NCI-H748 (cell line): Measurements from ENCODE around the gene RPL15.
"Not testable (repeated sequence)": the region's sequence is repeated elsewhere in the genome, so short reads cannot be mapped to it uniquely, and the experiment has no call there.

Experiments used
- DNase-seq: peaks from one replicate; lab custom pipeline; 2025; ENCODE audit not compliant: unreplicated experiment; lab: John Stamatoyannopoulos, UW

RPL15 gene

DNA sequence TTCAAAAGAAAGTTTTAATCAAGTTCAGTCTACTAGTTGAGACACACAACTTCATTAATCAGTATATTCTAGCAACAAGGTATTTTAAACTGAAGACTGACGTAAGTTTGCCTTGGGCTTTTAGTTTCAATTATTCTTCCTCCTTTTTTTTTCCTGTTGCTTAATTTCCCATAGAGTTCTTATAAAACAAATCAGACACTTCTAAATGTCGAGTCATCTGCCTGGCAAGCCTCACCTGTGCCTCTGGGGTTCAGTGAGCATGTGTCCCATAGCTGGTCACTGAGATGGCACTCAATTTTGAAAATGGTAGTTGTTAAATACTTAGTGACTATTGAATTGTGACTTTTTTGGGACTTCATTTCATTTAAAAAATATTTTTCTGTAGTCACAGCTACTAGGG is 27.5 kb upstream of the RPL15 start:
- no peak for DNase-seq

DNA sequence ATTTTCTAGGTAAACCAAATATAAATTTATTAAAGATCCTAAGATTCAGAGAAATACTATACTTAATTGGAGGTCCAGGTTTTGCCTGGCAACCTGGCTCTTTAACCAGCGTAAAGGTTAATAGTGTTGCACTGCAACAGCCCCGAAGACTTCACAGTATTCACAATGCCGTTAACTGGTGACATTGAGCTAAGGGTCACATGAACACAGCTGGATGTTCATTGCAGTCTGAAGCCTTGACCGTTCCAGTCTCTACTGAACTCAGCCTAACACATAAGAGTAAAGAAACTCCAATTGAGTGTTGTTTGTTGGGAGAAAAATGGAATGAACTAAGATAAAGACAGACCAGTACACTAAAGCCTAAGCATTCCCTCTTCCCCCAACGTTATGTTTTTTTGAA is 27.0 kb upstream of the RPL15 start:
- DNase-seq, result no peak

DNA sequence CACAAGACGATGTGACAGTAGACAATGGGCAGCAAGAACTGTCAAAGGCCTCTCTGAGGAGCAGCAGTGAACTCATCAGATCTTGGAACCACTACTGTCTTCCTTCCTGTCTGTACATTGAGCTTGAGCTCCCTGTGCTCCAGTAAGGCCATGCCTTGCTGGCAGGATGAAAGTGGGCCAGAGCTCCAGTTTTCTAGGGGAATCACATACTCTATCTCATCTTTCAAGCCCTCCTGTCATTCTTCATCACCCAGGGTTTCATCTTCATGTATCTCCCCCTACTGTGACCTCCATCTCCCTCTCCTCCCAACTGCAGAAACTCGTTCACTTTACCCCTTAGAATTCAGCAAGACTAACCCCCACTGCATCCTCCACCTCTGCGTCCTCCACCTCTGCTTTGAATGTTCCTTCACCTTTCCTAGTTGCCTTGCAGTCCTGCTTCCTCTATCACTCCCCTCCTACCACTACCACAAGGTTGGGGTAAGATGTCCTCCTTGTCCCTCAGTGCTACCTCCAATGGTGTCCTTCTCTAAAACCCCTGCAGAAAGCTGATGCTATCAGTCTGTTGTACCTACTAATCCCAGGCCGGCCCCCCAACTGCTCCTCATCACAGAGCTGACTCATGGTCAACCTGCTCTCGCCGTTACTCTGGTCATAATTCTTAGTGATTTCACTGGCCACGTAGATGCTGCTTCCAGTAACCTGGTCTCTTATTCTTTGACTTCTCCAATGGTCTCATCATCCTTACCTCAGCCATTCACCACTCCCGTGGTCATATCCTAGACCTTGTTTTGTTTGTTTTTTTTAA is 22.5 kb upstream of the RPL15 start:
- no peak for DNase-seq

DNA sequence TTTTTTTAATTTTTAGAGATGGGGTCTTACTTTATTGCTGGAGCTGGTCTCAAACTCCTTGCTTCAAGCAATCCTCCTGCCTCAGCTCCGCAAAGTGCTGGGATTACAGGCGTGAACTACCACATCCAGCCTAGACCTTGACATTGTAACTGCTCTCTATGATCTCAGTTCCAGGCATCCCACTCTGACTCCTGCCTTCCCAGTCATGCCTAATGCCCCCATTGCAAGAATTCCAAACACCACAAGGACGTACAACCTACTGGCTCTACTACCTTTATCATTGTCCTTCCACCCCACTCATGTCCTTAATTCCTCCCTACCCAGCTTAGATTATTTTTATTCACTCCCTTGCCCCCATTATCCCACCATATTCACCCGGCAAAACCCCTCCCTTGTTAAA is 21.8 kb upstream of the RPL15 start:
- no peak for DNase-seq

DNA sequence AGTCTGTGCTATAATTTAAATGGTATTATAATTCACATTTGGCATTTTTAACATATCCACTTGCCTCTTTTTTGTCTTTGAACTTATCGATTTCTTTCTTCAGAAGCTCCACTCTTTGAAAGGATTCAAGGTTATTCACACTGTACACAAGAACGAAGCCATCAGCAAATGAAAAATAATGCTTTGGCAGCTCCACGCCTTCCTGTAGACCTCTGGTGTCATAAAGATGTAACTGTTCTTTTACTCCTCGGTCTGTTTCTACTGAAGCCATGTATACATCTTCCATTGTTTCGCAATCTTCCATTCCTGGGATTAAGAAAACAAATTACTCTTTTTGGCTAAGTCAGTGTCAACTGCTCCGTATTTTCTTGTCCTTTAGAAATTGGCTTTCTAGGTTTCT is 16.2 kb upstream of the RPL15 start:
- no peak for DNase-seq

DNA sequence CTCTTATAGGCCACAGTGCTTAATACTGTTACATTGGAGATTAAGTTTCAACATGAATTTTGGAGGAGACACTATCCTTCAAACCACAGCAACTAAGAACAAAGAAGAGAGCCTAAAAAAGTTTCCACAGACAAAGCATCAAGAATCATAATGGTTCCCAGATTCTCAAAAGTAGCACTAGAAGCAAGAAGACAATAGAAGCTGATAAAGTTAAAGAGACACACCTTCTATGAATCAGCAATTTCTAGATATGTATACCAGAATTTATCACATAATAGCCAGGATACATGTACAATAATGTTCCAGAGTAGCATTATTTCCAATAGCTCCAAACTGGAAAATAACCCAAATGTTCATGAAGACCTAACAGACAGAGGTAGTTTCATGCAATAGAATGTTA is 12.4 kb upstream of the RPL15 start:
- DNase-seq, result no peak

DNA sequence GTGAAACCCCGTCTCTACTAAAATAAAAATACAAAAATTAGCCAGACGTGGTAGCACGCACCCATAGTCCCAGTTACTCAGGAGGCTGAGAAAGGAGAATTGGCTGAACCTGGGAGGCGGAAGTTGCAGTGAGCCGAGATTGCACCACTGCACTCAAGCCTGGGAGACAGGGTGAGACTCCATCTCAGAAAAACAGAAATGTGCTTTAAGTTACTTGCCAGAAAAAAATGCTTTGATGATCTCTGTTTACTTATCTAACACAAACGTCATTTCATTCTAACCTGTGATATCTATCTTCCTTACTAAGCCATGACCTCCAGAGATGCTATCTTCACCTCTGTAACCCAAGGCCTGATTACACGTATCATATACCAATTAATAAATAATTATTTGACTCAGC is 7.6 kb upstream of the RPL15 start:
- DNase-seq, result no peak

DNA sequence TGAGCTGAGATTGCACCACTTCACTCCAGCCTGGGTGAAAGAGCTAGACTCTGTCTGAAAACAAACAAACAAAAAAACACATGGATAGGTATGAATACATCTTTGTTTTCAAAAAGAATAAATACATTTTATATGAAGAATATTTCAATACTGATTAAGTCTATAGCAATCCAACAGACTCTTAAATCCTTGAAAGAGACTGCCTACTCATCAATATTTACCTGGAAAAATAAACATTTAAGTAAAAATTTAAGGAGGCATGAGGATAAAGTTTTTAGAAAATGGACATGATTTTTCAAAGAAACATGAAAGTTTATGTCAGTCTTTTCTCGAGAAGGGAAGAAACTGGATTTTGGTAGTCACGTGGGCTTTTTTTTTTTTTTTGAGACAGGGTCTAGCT is 5.5 kb upstream of the RPL15 start:
- DNase-seq, result no peak

DNA sequence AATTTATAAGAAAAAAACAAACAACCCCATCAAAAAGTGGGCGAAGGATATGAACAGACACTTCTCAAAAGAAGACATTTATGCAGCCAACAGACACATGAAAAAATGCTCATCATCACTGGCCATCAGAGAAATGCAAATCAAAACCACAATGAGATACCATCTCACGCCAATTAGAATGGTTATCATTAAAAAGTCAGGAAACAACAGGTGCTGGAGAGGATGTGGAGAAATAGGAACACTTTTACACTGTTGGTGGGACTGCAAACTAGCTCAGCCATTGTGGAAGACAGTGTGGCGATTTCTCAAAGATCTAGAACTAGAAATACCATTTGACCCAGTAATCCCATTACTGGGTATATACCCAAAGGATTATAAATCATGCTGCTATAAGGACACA is 4.6 kb upstream of the RPL15 start:
- not testable (repeated sequence) for DNase-seq

DNA sequence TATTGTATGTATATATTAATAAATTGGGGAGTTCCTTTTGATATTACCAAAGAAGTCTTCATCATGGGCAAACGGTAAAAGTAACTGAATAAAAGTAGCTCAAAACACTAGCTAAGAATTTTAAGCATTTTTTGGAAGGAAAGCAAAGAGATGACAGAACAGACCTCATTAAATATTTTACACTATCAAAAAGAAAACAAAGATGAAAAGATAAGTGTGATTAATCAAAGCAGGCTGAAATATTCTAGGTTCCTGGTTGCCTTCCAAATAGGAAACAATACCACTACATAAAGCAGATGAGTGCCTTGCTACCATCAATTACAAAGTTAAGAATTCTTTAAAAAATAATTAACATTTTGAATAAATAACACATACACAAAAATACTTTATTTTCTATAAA is 3.8 kb upstream of the RPL15 start:
- no peak for DNase-seq

DNA sequence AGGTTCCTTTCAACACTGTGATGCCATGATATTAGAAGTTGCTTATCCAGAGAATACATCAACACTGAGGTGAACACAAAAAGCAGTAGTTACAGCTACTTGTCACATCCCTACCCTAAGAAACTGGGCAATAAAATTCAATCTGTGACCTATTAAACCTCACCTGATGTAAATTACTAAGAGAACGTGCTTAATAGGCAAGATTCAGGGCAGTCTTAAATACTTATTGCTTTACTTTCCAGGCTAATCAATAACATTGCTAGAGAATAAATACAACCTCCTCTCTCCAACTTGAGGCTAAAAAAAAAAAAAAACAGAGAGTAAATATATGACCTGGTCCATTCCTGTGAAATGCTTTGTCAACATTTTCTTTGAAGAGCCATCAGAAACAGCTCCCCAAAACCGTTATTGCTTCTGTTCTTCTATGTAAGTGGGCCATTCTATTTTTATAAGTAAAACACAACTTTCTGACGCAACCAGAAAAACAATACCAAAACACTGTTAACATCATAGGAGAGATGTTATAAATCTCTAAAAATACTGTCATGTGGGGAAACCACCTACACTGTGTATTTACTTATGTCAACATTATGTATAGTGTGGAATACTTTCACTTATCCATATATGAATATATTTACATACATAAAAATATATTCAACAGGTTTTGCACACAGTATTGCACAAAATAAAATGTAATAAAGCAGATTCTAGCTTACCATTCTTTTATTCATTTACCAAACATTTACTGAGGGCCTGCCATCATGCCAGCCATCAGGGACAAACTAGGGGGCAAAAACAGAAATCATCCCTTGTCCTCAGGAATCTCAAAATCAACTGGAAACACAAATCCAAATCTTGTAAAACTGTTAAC is 2.8 kb upstream of the RPL15 start:
- DNase-seq, result no peak

DNA sequence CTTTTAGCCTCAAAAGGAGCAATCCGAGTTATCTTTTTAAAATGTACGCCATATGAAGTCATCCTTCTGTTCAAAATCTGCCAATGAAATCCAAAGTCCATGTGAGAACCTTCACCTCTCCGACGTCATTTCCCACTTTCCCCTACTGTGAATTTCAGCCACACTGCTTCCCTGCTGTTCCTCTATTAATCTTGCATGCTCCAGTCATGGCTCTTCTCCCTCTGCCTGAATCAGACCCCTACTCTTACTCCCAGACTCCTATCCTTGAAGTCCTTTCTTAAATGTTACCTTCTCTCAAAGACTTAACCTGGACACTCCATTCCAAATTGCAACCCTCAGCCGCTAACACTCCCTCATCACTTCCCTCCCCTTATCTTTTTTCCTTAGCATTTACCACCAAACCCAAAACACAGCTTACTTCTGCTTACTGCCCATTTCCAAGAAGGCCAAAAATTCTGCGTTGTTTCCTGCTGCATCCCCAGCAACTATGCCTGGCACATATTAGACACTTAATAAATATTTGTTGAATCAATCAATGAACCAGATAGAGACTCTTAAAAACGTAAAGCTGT is 1.3 kb upstream of the RPL15 start:
- peak; percentile 28 for DNase-seq

DNA sequence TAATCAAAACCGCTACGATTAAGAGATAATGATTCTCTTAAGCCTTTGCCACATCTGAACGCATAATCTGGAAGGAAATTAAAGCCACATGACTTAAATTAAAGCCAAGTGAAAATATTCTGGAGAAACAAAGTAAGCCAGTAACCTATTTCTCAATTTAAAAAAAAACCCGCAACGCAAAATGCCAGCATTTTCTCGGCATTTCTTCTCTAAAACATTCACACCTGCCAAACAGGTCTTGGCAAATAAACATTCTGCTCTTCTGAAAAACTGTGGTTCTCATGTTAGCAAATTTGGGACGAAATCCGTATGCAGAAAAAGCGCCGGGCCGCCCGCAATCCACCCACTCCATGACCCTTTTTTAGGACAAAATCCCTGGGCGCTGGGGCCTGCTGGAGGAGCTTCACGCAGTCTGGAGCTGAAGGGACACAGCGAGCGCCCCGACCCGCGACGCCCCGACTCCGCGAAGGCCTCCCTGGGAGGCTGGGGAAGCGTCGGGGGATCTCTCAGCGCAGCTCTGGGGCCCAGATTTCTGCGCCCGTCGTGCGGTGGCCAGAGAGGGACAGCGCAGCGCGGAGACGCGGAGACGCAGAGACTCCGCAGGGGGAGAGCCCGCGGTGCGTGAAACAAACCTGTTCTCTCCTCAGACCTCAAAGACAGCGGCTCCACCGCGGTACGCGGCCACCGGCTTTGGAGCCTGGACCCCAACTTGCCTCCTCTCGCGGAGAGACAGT is 613 bp upstream of the RPL15 start:
- DNase-seq, result no peak

DNA sequence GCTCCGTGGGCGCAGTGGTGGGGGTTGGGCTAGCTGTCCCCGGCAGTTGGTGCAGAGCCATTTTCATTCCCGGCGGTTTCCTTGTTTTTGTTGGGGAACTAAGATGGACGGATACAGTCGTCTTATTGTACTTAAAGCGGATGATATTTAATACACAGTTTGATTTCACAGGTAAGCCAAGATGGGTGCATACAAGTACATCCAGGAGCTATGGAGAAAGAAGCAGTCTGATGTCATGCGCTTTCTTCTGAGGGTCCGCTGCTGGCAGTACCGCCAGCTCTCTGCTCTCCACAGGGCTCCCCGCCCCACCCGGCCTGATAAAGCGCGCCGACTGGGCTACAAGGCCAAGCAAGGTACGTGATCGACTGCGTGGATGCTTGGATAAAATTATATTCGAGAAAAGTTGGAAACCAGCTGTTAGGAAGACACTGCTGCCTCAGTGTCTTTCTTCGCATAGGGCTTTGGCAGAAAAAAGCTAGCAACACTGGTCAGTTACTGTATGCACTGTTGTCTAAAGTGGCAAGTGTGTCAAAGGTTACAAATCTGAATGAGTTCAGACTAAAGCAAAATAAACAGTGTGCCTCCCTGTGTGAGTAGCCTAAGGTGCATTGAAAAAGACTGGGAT is 859 bp downstream of the RPL15 start:
- DNase-seq, result peak; percentile 58

DNA sequence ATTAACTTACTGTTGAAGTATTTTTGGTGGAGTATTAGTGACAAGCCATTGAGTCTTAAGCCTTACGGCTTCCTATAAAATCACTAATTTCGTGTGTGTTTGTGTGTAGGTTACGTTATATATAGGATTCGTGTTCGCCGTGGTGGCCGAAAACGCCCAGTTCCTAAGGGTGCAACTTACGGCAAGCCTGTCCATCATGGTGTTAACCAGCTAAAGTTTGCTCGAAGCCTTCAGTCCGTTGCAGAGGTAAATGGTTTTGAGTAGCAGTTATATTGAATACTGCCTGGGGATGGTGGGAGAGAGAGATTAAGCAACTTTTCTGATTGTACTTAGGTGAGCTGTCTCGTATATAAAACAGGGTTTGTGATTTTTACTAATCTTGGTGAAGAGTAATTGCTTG is 1.4 kb downstream of the RPL15 start:
- DNase-seq, result not testable (repeated sequence)

DNA sequence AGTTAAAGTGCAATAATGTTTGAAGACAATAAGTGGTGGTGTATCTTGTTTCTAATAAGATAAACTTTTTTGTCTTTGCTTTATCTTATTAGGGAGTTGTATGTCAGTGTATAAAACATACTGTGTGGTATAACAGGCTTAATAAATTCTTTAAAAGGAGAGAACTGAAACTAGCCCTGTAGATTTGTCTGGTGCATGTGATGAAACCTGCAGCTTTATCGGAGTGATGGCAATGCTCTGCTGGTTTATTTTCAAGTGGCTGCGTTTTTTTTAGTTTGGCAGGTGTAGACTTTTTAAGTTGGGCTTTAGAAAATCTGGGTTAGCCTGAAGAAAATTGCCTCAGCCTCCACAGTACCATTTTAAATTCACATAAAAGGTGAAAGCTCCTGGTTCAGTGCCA is 2.7 kb downstream of the RPL15 start:
- DNase-seq, result no peak

DNA sequence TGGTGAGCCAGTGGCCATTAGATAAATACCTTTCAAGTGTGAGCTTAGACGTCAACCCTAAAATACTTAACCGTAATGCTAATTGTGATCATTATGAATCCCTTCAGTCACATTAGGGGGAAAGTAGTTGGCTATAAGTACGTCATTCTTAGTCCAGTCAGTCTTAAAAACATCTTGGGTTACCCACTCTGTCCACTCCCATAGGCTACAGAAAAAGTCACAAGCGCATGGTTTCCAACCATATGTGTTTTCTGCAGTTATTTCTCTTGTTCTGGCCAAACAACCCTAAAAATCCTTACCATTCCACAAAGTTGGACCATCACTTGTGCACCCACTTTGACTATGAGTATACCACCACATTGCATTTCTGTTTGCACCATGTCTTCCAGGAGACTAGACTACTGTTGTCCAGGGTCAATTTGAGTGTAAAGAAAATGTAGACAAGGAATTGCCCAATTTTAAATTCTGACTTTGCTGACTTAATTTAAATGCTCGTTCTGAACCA is 3.3 kb downstream of the RPL15 start:
- no peak for DNase-seq

DNA sequence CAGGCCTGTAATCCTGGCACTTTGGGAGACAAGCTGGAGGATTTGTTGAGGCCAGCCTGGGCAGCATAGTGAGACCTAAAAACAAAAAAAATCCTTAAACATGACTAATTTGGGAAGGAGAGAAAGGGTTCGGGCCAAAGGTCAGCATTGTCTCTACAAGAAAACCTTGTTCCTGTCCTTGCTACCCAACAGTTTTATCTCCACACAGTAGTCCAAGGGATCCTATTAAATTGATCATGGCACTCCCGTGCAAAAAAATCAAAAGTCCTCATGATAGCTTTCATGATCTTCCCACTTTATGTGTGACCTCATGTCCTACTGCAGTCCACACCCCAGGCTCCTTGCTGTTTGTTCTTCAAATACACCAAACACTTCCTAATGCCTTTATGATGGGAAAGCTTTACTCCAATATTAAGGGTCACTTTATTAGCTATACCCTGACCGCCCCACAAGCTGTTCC is 4.2 kb downstream of the RPL15 start:
- no peak for DNase-seq

DNA sequence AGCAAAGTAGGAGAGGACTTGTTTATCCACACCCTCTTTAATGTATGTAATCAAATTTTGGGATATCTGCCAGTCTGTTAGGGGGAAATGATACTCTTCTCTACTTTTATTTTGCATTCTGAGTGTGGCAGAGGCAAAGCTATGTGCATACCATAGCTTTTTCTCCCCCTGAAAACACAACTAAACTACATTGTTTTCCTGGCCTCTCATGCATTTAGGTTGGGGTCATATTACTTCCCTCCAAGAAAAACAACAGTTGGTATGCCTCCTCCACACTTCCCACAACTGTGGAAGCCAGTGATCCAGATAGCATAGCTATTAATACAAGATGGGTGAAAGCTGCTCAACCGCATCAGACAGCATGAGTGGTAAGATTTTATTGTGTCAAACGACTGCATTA is 6.9 kb downstream of the RPL15 start:
- no peak for DNase-seq

DNA sequence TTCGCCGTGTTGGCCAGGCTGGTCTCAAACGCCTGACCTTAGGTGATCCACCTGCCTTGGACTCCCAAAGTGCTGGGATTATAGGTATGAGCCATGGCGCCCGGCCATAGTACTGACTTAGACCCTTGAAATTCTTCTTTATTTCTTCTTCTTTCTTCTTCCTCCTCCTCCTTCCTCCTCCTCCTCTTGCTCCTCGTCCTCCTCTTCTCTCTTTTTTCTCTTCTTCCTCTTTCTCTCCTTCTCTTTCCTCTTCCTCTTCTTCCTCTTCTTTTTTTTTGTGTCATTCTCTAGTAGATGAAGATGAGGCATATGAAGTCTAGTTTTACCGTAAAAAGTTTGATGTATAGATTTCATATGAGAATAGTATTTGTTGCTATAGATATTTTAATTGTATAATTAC is 9.3 kb downstream of the RPL15 start:
- no peak for DNase-seq

DNA sequence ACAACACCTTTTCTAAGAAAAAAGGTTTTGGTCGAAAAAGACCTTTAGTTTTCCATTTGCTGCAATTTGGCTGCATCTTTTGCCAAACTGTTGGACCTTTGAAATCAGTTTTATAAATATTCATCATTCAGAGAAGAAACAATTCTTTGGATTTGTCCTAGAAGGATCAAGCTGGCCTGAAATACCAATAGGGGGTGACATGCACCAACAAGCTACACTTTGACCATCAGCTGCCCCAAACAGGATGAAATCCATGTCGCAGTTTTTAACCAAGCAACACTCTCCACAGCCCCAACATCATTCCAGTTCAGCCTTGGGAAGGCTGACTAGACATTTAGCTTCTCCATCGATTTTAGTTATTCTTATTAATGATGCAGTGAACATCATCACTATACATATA is 9.8 kb downstream of the RPL15 start:
- DNase-seq, result no peak
